HEK293 (cell line): ENCODE results near the gene TBCA.

ENCODE experiments used
- CTCF ChIA-PET: fragments of 350-600 bp; formaldehyde crosslinking; extraction: SDS; loops from one replicate; lab custom pipeline; 2021; ENCODE audit warnings: antibody characterized with exemption; lab: Yijun Ruan, JAX
- POLR2A ChIA-PET: fragments of 300-600 bp; formaldehyde crosslinking; extraction: SDS; loops from one replicate; lab custom pipeline; 2020; ENCODE audit warnings: antibody characterized with exemption, inconsistent platforms; lab: Yijun Ruan, JAX
- H3K27ac ChIP-seq: fragments of 200-500 bp; sonication (Bioruptor generic); 2 replicates; pipeline ENCODE4 v1.5.1; 2014; ENCODE audit warnings: low read depth, low read length, control low read depth, inconsistent platforms; ENCODE audit errors: extremely low read depth
- H3K36me3 ChIP-seq, 2 experiments: fragments of 200-500 bp in 1 of 2; sonication (Bioruptor generic) in 1 of 2; 1 replicate in 1 of 2; 2 replicates in 1 of 2; pipeline ENCODE4 v1.5.1; 2014 to 2017; ENCODE audit warnings: inconsistent platforms in 2 of 2, low read length in 2 of 2; ENCODE audit not compliant: control insufficient read depth in 2 of 2, insufficient read depth in 1 of 2
- H3K4me1 ChIP-seq: fragments of 200-500 bp; sonication (Bioruptor generic); 2 replicates; pipeline ENCODE4 v1.5.1; 2014; ENCODE audit warnings: mild to moderate bottlenecking, low read length, inconsistent platforms; ENCODE audit not compliant: control insufficient read depth, insufficient read depth
- H3K4me3 ChIP-seq: 2 replicates; pipeline ENCODE4 v1.5.1; 2011; ENCODE audit warnings: low read depth, mild to moderate bottlenecking, control low read depth, low read length, moderate library complexity
- H3K9me3 ChIP-seq: fragments of 200-500 bp; sonication (Bioruptor generic); 2 replicates; pipeline ENCODE4 v1.5.1; 2014; ENCODE audit warnings: low read depth, low read length, inconsistent platforms; ENCODE audit not compliant: control insufficient read depth, insufficient read depth
- BCL11B ChIP-seq: fragments of 450-650 bp; formaldehyde crosslinking; IDR thresholded peaks from 2 replicates; pipeline ENCODE4 v1.5.1; 2016; ENCODE audit warnings: low read depth, missing biosample characterization, missing genetic modification characterization
- EGR2 ChIP-seq: fragments of 450-650 bp; formaldehyde crosslinking; IDR thresholded peaks from 2 replicates; pipeline ENCODE4 v1.5.1; 2016; ENCODE audit warnings: low read depth, missing biosample characterization, missing genetic modification characterization
- ELK4 ChIP-seq: IDR thresholded peaks from 2 replicates; pipeline ENCODE4 v1.6.1; 2011; ENCODE audit warnings: mild to moderate bottlenecking, low read depth, low read length, borderline replicate concordance
- PATZ1 ChIP-seq: fragments of 450-650 bp; formaldehyde crosslinking; IDR thresholded peaks from 2 replicates; pipeline ENCODE4 v1.5.1; 2016; ENCODE audit warnings: missing biosample characterization, missing genetic modification characterization
- PRDM1 ChIP-seq: fragments of 450-650 bp; formaldehyde crosslinking; IDR thresholded peaks from 2 replicates; pipeline ENCODE4; 2016; ENCODE audit warnings: missing biosample characterization, missing genetic modification characterization
- PRDM10 ChIP-seq: fragments of 450-650 bp; formaldehyde crosslinking; IDR thresholded peaks from 2 replicates; pipeline ENCODE4 v1.5.1; 2016; ENCODE audit warnings: missing biosample characterization, missing genetic modification characterization
- TRIM28 ChIP-seq: IDR thresholded peaks from 2 replicates; pipeline ENCODE4 v1.6.1; 2011; ENCODE audit warnings: low read length, control low read depth, borderline replicate concordance
- YY1 ChIP-seq: fragments of 450-650 bp; formaldehyde crosslinking; IDR thresholded peaks from 2 replicates; pipeline ENCODE4 v1.5.1; 2018; ENCODE audit warnings: missing biosample characterization, missing genetic modification characterization
- ZBTB11 ChIP-seq: fragments of 450-650 bp; formaldehyde crosslinking; conservative IDR thresholded peaks from 2 replicates; pipeline ENCODE4 v1.5.1; 2016; ENCODE audit warnings: low read depth, missing biosample characterization, missing genetic modification characterization
- ZBTB6 ChIP-seq: fragments of 450-650 bp; formaldehyde crosslinking; IDR thresholded peaks from 2 replicates; pipeline ENCODE4 v1.5.1; 2017; ENCODE audit warnings: missing biosample characterization, missing genetic modification characterization
- ZNF112 ChIP-seq: fragments of 450-650 bp; formaldehyde crosslinking; IDR thresholded peaks from 2 replicates; pipeline ENCODE4 v1.5.0; 2017; ENCODE audit warnings: missing biosample characterization, missing genetic modification characterization
- ZNF114 ChIP-seq: fragments of 450-650 bp; formaldehyde crosslinking; IDR thresholded peaks from 2 replicates; pipeline ENCODE4 v1.5.0; 2017; ENCODE audit warnings: missing biosample characterization, missing genetic modification characterization
- ZNF132 ChIP-seq: fragments of 450-650 bp; formaldehyde crosslinking; IDR thresholded peaks from 2 replicates; pipeline ENCODE4 v1.5.1; 2017; ENCODE audit warnings: missing biosample characterization, missing genetic modification characterization, borderline replicate concordance
- ZNF138 ChIP-seq: fragments of 450-650 bp; formaldehyde crosslinking; IDR thresholded peaks from 2 replicates; pipeline ENCODE4 v1.5.1; 2016; ENCODE audit warnings: missing biosample characterization, missing genetic modification characterization, borderline replicate concordance
- ZNF146 ChIP-seq: fragments of 450-650 bp; formaldehyde crosslinking; IDR thresholded peaks from 2 replicates; pipeline ENCODE4 v1.5.1; 2016; ENCODE audit warnings: missing biosample characterization, missing genetic modification characterization
- ZNF157 ChIP-seq: fragments of 450-650 bp; formaldehyde crosslinking; IDR thresholded peaks from 2 replicates; pipeline ENCODE4 v1.5.1; 2016; ENCODE audit warnings: missing biosample characterization, missing genetic modification characterization
- ZNF16 ChIP-seq: fragments of 450-650 bp; formaldehyde crosslinking; IDR thresholded peaks from 2 replicates; pipeline ENCODE4 v1.5.1; 2016; ENCODE audit warnings: low read depth, missing biosample characterization, missing genetic modification characterization
- ZNF350 ChIP-seq: fragments of 450-650 bp; formaldehyde crosslinking; IDR thresholded peaks from 2 replicates; pipeline ENCODE4 v1.5.0; 2017; ENCODE audit warnings: missing biosample characterization, mild to moderate bottlenecking, missing genetic modification characterization
- ZNF473 ChIP-seq: fragments of 450-650 bp; formaldehyde crosslinking; IDR thresholded peaks from 2 replicates; pipeline ENCODE4 v1.5.1; 2017; ENCODE audit warnings: missing biosample characterization, missing genetic modification characterization
- ZNF560 ChIP-seq: fragments of 450-650 bp; formaldehyde crosslinking; IDR thresholded peaks from 2 replicates; pipeline ENCODE4 v1.5.1; 2017; ENCODE audit warnings: missing biosample characterization, missing genetic modification characterization, borderline replicate concordance
- ZNF621 ChIP-seq: fragments of 450-650 bp; formaldehyde crosslinking; IDR thresholded peaks from 2 replicates; pipeline ENCODE4 v1.5.1; 2017; ENCODE audit warnings: missing biosample characterization, missing genetic modification characterization
- ZNF658 ChIP-seq: fragments of 450-650 bp; formaldehyde crosslinking; IDR thresholded peaks from 2 replicates; pipeline ENCODE4; 2016; ENCODE audit warnings: missing biosample characterization, missing genetic modification characterization
- ZNF664 ChIP-seq: fragments of 450-650 bp; formaldehyde crosslinking; IDR thresholded peaks from 2 replicates; pipeline ENCODE4 v1.5.1; 2016; ENCODE audit warnings: missing biosample characterization, missing genetic modification characterization
- ZNF747 ChIP-seq: fragments of 450-650 bp; formaldehyde crosslinking; IDR thresholded peaks from 2 replicates; pipeline ENCODE4 v1.5.1; 2016; ENCODE audit warnings: missing biosample characterization, missing genetic modification characterization
- ZNF76 ChIP-seq: fragments of 450-650 bp; formaldehyde crosslinking; IDR thresholded peaks from 2 replicates; pipeline ENCODE4; 2016; ENCODE audit warnings: low read depth, missing biosample characterization, missing genetic modification characterization, borderline replicate concordance
- ZNF792 ChIP-seq: fragments of 450-650 bp; formaldehyde crosslinking; IDR thresholded peaks from 2 replicates; pipeline ENCODE4 v1.5.1; 2016; ENCODE audit warnings: missing biosample characterization, missing genetic modification characterization
- ZSCAN23 ChIP-seq: fragments of 450-650 bp; formaldehyde crosslinking; IDR thresholded peaks from 2 replicates; pipeline ENCODE4 v1.5.1; 2016; ENCODE audit warnings: missing biosample characterization, missing genetic modification characterization

Gene TBCA

GRCh38 chr5:77644371-77645157 is 131.6 kb downstream of the TBCA start:
- H3K27ac ChIP-seq, result no peak overlapping the region
- H3K4me1 ChIP-seq, result no peaks in the 10 kb centered on the region; the same call in 1 of the 2 replicates
- H3K9me3 ChIP-seq, result no peaks in the 10 kb centered on the region
- POLR2A ChIA-PET, result interaction anchor here (1.3 kb wide), 1 partner anchor 14 kb away, joined by 5 read pairs; no protein-coding TSS in a partner anchor
- no peaks in the 10 kb centered on the region for H3K36me3 ChIP-seq
- H3K4me3 ChIP-seq, result peak overlapping the region; percentile 39
- CTCF ChIA-PET, result interaction anchor here (0.6 kb wide), 1 partner anchor 1138 kb away, joined by 4 read pairs; no protein-coding TSS in a partner anchor
- no peak; the same call in 1 of the 2 replicates for TF ChIP-seq BCL11B (tag by site-specific recombination)
- TF ChIP-seq ZNF621, result no peak
- no peak for TF ChIP-seq ZBTB6 (tag by site-specific recombination)
- TF ChIP-seq PRDM1 (tag by site-specific recombination), result peak; percentile 100
- TF ChIP-seq ZNF350 (tag by site-specific recombination), result no peak
- peak; percentile 36 for TF ChIP-seq ZBTB11
- TF ChIP-seq ZNF114 (tag by site-specific recombination), result no peak
- TF ChIP-seq ZNF658 (tag by site-specific recombination), result no peak
- TF ChIP-seq ZNF16, result no peak
- TF ChIP-seq ZNF138, result no peak
- TF ChIP-seq ZNF664 (tag by site-specific recombination), result no peak
- TF ChIP-seq PRDM10 (tag by site-specific recombination), result peak; percentile 90
- TF ChIP-seq ZNF112 (tag by site-specific recombination), result 0 out of 2 replicates have a peak, but pooled peaks have one; percentile 25
- TF ChIP-seq ZNF747 (tag by site-specific recombination), result no peak
- TF ChIP-seq ELK4, result no peak
- no peak for TF ChIP-seq ZNF146 (tag by site-specific recombination)
- TF ChIP-seq ZNF560 (tag by site-specific recombination), result no peak
- no peak for TF ChIP-seq ZNF132 (tag by site-specific recombination)
- TF ChIP-seq ZNF157 (tag by site-specific recombination), result no peak; the same call in 1 of the 2 replicates
- no peak for TF ChIP-seq TRIM28
- TF ChIP-seq EGR2, result no peak
- no peak for TF ChIP-seq ZNF792 (tag by site-specific recombination)
- peak; percentile 52 for TF ChIP-seq PATZ1 (tag by site-specific recombination)
- no peak for TF ChIP-seq ZNF473
- TF ChIP-seq ZSCAN23 (tag by site-specific recombination), result peak; percentile 53; the same call in 1 of the 2 replicates
- TF ChIP-seq YY1 (tag by site-specific recombination), result no peak
- peak; percentile 50; the same call in 1 of the 2 replicates for TF ChIP-seq ZNF76 (tag by site-specific recombination)
